IMR-90 (cell line): Measurements from ENCODE around the gene ABHD2. TPM values are rescaled to one million over a fixed set of nuclear protein-coding genes. Genes with fewer than 3 reads are reported as not detected.

Experiments
- ATAC-seq: fragments of 200-7000 bp; cut with Tn5 transposase; 2 replicates; pipeline ENCODE4 v1.9.1; 2020; ENCODE audit warnings: low read depth, mild to moderate bottlenecking, moderate library complexity
- BruUV-seq: library from RNA; stranded (reverse); fragments of 400-500 nt; replicated peaks from 2 replicates; lab custom pipeline; 2021; lab: Mats Ljungman, UMichigan
- CTCF ChIA-PET: fragments of 300-600 bp; formaldehyde crosslinking; extraction: SDS; loops from one replicate; lab custom pipeline; 2021; ENCODE audit warnings: antibody characterized with exemption; lab: Yijun Ruan, JAX
- POLR2A ChIA-PET: fragments of 300-600 bp; sonication (Branson Sonifier 250); formaldehyde crosslinking; loops from one replicate; lab custom pipeline; 2022; ENCODE audit warnings: antibody characterized with exemption; ENCODE audit not compliant: unreplicated experiment; lab: Charles Lee
- DNase-seq: peaks from one replicate; pipeline ENCODE4 v3.0.0; 2013
- H2AFZ ChIP-seq: replicated peaks from 2 replicates; pipeline ENCODE3; 2013; ENCODE audit warnings: low read length, mild to moderate bottlenecking; ENCODE audit not compliant: poor library complexity
- H2AK5ac ChIP-seq: 2 replicates; pipeline ENCODE4 v1.6.1; 2013; ENCODE audit warnings: low read depth, low read length, inconsistent platforms
- H2AK9ac ChIP-seq: replicated peaks from 2 replicates; pipeline ENCODE3; 2013; ENCODE audit warnings: mild to moderate bottlenecking, low read depth, low read length, moderate library complexity; ENCODE audit not compliant: poor library complexity
- H2BK120ac ChIP-seq: 2 replicates; pipeline ENCODE4 v1.6.1; 2013; ENCODE audit warnings: low read depth, low read length, inconsistent platforms
- H2BK15ac ChIP-seq: 3 replicates; pipeline ENCODE4 v1.6.1; 2013; ENCODE audit warnings: low read depth, low read length, inconsistent platforms
- H2BK20ac ChIP-seq: 2 replicates; pipeline ENCODE4 v1.6.1; 2013; ENCODE audit warnings: low read depth, mild to moderate bottlenecking, inconsistent platforms, low read length, moderate library complexity
- H2BK5ac ChIP-seq: 2 replicates; pipeline ENCODE4 v1.6.1; 2013; ENCODE audit warnings: mild to moderate bottlenecking, low read depth, low read length, inconsistent platforms; ENCODE audit not compliant: poor library complexity, severe bottlenecking
- H3K14ac ChIP-seq: replicated peaks from 2 replicates; pipeline ENCODE4 v1.6.1; 2013; ENCODE audit warnings: low read depth, low read length, inconsistent platforms
- H3K18ac ChIP-seq: 2 replicates; pipeline ENCODE4 v1.6.1; 2013; ENCODE audit warnings: low read depth, low read length, control low read depth
- H3K23ac ChIP-seq: 2 replicates; pipeline ENCODE4 v1.6.1; 2013; ENCODE audit warnings: low read depth, low read length, inconsistent platforms
- H3K27ac ChIP-seq: 2 replicates; pipeline ENCODE4 v1.5.1; 2013; ENCODE audit warnings: mild to moderate bottlenecking, control low read depth, low read length; ENCODE audit not compliant: insufficient read depth
- H3K27me3 ChIP-seq: 2 replicates; pipeline ENCODE4 v1.6.1; 2013; ENCODE audit warnings: low read length; ENCODE audit not compliant: control insufficient read depth, insufficient read depth
- H3K36me3 ChIP-seq: 2 replicates; pipeline ENCODE4 v1.6.1; 2013; ENCODE audit warnings: low read length, mixed read lengths; ENCODE audit not compliant: control insufficient read depth, insufficient read depth
- H3K4ac ChIP-seq: 2 replicates; pipeline ENCODE4 v1.6.1; 2013; ENCODE audit warnings: low read depth, low read length, inconsistent platforms
- H3K4me1 ChIP-seq: 2 replicates; pipeline ENCODE4 v1.6.1; 2013; ENCODE audit warnings: low read length, mixed read lengths; ENCODE audit not compliant: control insufficient read depth, insufficient read depth
- H3K4me2 ChIP-seq: 2 replicates; pipeline ENCODE4 v1.6.1; 2013; ENCODE audit warnings: low read depth, mild to moderate bottlenecking, control low read depth, low read length, moderate library complexity
- H3K4me3 ChIP-seq: 2 replicates; pipeline ENCODE4 v1.5.1; 2013; ENCODE audit warnings: low read depth, mild to moderate bottlenecking, control low read depth, low read length, moderate library complexity; ENCODE audit not compliant: insufficient read depth
- H3K56ac ChIP-seq: 2 replicates; pipeline ENCODE4 v1.6.1; 2013; ENCODE audit warnings: low read length, inconsistent platforms; ENCODE audit not compliant: insufficient read depth; ENCODE audit errors: extremely low read depth
- H3K79me1 ChIP-seq, 2 experiments: 2 replicates each; pipeline ENCODE4 v1.6.1; 2013; ENCODE audit warnings: low read length in 2 of 2, inconsistent platforms in 1 of 2, low read depth in 1 of 2
- H3K9ac ChIP-seq: 2 replicates; pipeline ENCODE4 v1.6.1; 2013; ENCODE audit warnings: low read depth, low read length, control low read depth
- H3K9me1 ChIP-seq: 2 replicates; pipeline ENCODE4 v1.6.1; 2013; ENCODE audit warnings: low read length, inconsistent platforms; ENCODE audit not compliant: insufficient read depth
- H3K9me3 ChIP-seq: 2 replicates; pipeline ENCODE4 v1.6.1; 2013; ENCODE audit warnings: low read length; ENCODE audit not compliant: control insufficient read depth, insufficient read depth
- H4K20me1 ChIP-seq: 2 replicates; pipeline ENCODE4 v1.6.1; 2013; ENCODE audit warnings: low read length, inconsistent platforms; ENCODE audit not compliant: insufficient read depth
- H4K5ac ChIP-seq: 2 replicates; pipeline ENCODE4 v1.6.1; 2013; ENCODE audit warnings: mild to moderate bottlenecking, low read depth, low read length, control low read depth
- H4K8ac ChIP-seq, 2 experiments: 2 replicates each; pipeline ENCODE4 v1.6.1; 2013; ENCODE audit warnings: low read depth in 2 of 2, low read length in 2 of 2, control low read depth in 1 of 2, inconsistent platforms in 1 of 2
- H4K91ac ChIP-seq: 2 replicates; pipeline ENCODE4 v1.6.1; 2013; ENCODE audit warnings: low read depth, low read length, inconsistent platforms; ENCODE audit not compliant: insufficient read depth
- BHLHE40 ChIP-seq: fragments of 150-350 bp; IDR thresholded peaks from 2 replicates; pipeline ENCODE4 v1.6.1; 2016; ENCODE audit warnings: mild to moderate bottlenecking, low read depth, low read length
- CEBPB ChIP-seq: IDR thresholded peaks from 2 replicates; pipeline ENCODE4 v1.6.1; 2012; ENCODE audit warnings: low read depth, low read length, improper control_type of control experiment
- CHD1 ChIP-seq: IDR thresholded peaks from 2 replicates; pipeline ENCODE4 v1.6.1; 2012; ENCODE audit warnings: low read depth, low read length, improper control_type of control experiment
- CTCF ChIP-seq: conservative IDR thresholded peaks from 2 replicates; pipeline ENCODE4 v1.5.1; 2012; ENCODE audit warnings: mild to moderate bottlenecking, low read depth, low read length, improper control_type of control experiment
- ELK1 ChIP-seq: fragments of 150-350 bp; IDR thresholded peaks from 2 replicates; pipeline ENCODE4 v1.6.1; 2016; ENCODE audit warnings: low read depth, mild to moderate bottlenecking, low read length, moderate library complexity, borderline replicate concordance
- FOS ChIP-seq: fragments of 150-350 bp; IDR thresholded peaks from 2 replicates; pipeline ENCODE4 v1.6.1; 2016; ENCODE audit warnings: low read depth, low read length
- MAFK ChIP-seq: IDR thresholded peaks from 2 replicates; pipeline ENCODE4 v1.6.1; 2012; ENCODE audit warnings: low read depth, low read length, improper control_type of control experiment
- MAZ ChIP-seq: IDR thresholded peaks from 2 replicates; pipeline ENCODE4 v1.6.1; 2012; ENCODE audit warnings: low read depth, mild to moderate bottlenecking, low read length, improper control_type of control experiment, moderate library complexity, borderline replicate concordance
- MXI1 ChIP-seq: IDR thresholded peaks from 2 replicates; pipeline ENCODE4 v1.6.1; 2012; ENCODE audit warnings: low read depth, mild to moderate bottlenecking, low read length, moderate library complexity, borderline replicate concordance
- NFE2L2 ChIP-seq: fragments of 150-350 bp; IDR thresholded peaks from 2 replicates; pipeline ENCODE4 v1.6.1; 2016; ENCODE audit warnings: low read depth, mild to moderate bottlenecking, low read length
- POLR2A ChIP-seq: IDR thresholded peaks from 2 replicates; pipeline ENCODE4 v1.6.1; 2012; ENCODE audit warnings: mild to moderate bottlenecking, low read depth, low read length
- RAD21 ChIP-seq: IDR thresholded peaks from 2 replicates; pipeline ENCODE4 v1.6.1; 2012; ENCODE audit warnings: low read length, improper control_type of control experiment
- RCOR1 ChIP-seq: IDR thresholded peaks from 2 replicates; pipeline ENCODE4 v1.6.1; 2012; ENCODE audit warnings: mild to moderate bottlenecking, low read length, improper control_type of control experiment; ENCODE audit not compliant: insufficient replicate concordance
- RFX5 ChIP-seq: IDR thresholded peaks from 2 replicates; pipeline ENCODE4 v1.8.0; 2012; ENCODE audit warnings: low read depth, mild to moderate bottlenecking, low read length, moderate library complexity
- SMC3 ChIP-seq: fragments of 150-350 bp; IDR thresholded peaks from 2 replicates; pipeline ENCODE4 v1.6.1; 2016; ENCODE audit warnings: low read depth, mild to moderate bottlenecking, antibody characterized with exemption, low read length, moderate library complexity
- USF2 ChIP-seq: fragments of 150-350 bp; IDR thresholded peaks from 2 replicates; pipeline ENCODE4 v1.6.1; 2017; ENCODE audit warnings: mild to moderate bottlenecking, antibody characterized with exemption, low read length, low read depth
- WGBS, 2 experiments: methylation state at CpG; one replicate each; pipeline versions ENCODE4 v1.1.5 to v1.1.7; 2013; ENCODE audit warnings: missing lambda C conversion rate in 2 of 2; ENCODE audit not compliant: insufficient read length in 1 of 2; ENCODE audit errors: extremely low coverage in 2 of 2; 5-methylcytosine and 5-hydroxymethylcytosine counted together
- dilution Hi-C: fragments of 300-500 bp; cut with HindIII; formaldehyde crosslinking; loops from one replicate; pipeline ENCODE4 v1.14.3; 2018; ENCODE audit warnings: low sequenced_read_pairs; ENCODE audit not compliant: unreplicated experiment
- in situ Hi-C: fragments of 300-500 bp; cut with MboI; formaldehyde crosslinking; loops from 3 replicates; pipeline ENCODE4 v1.14.3; 2019; ENCODE audit warnings: low sequenced_read_pairs, inconsistent platforms, mixed read lengths
- intact Hi-C: fragments of 100-400 bp; cut with micrococcal nuclease; formaldehyde crosslinking; loops from 2 replicates; pipeline ENCODE4 v1.10.0; 2022
- polyA plus RNA-seq, 3 experiments: library from polyadenylated mRNA; depleted of rRNA; stranded (reverse); fragments of >200 nt; gene quantifications; 2 replicates each; pipeline ENCODE4 v1.2.3, GENCODE V29; 2012; ENCODE audit warnings: low replicate concordance in 1 of 3
- total RNA-seq: library from RNA; depleted of rRNA; stranded (reverse); fragments of >200 nt; gene quantifications from 2 replicates; pipeline ENCODE4 v1.2.3, GENCODE V29; 2012

ABHD2 gene
- total and polyA plus RNA-seq, 2 of the 4 experiments (the other 2 are of a cell fraction) = 31.2 to 62.9 TPM

GRCh38 chr15:89206908-89207331, 118.7 kb downstream of the ABHD2 start:
- no TSS peak for BruUV-seq
- TF ChIP-seq CTCF (peak; percentile 92), RFX5 (no peak), MXI1 (no peak), CHD1 (no peak), CEBPB (no peak), USF2 (no peak), BHLHE40 (no peak), NFE2L2 (no peak), ELK1 (no peak), RCOR1 (no peak), MAFK (no peak), POLR2A (no peak), SMC3 (peak; percentile 86), MAZ (peak; percentile 23; the same call in 1 of the 2 replicates), RAD21 (peak; percentile 88), FOS (no peak)

More at GRCh38 chr15:89206908-89207331, 118.7 kb downstream of the ABHD2 start:
- H3K36me3 ChIP-seq = no peaks in the 10 kb centered on the region
- H2AFZ ChIP-seq = peak overlapping the region; percentile 92
- DNase-seq (peak; percentile 57), ATAC-seq (peak; percentile 100)
- H2BK20ac ChIP-seq = no peak overlapping the region
- no peaks in the 10 kb centered on the region for H3K79me1 ChIP-seq
- WGBS, 2 experiments = 0% methylated on average over 9 of the region's 14 CpGs; no CpG with 5 or more reads in 1 of the 2 experiments
- no peak overlapping the region for H2AK5ac ChIP-seq
- no peak overlapping the region for H3K14ac ChIP-seq
- H2BK120ac ChIP-seq = no peak overlapping the region
- H3K9ac ChIP-seq = no peak overlapping the region
- H2AK9ac ChIP-seq = peak overlapping the region; percentile 21
- H3K9me1 ChIP-seq = peaks cover 3% of the 10 kb centered on the region; the same call in 1 of the 2 replicates
- H3K18ac ChIP-seq = no peak overlapping the region
- H3K4me2 ChIP-seq = peak overlapping the region; percentile 48
- intact Hi-C loops = loop anchor here (1.0 to 2.0 kb wide), 4 partner anchors 36 to 224 kb away; partner anchors contain the start of gene FANCI
- no peak overlapping the region for H3K56ac ChIP-seq
- H3K27me3 ChIP-seq = no peaks in the 10 kb centered on the region; the same call in 1 of the 2 replicates
- no peak overlapping the region for H4K5ac ChIP-seq
- H3K27ac ChIP-seq = no peak overlapping the region
- POLR2A ChIA-PET = no interaction called here
- H3K4me3 ChIP-seq = no peak overlapping the region
- H4K20me1 ChIP-seq = no peaks in the 10 kb centered on the region
- dilution Hi-C loops = no loop called here
- H3K4ac ChIP-seq = no peak overlapping the region
- H2BK5ac ChIP-seq = no peak overlapping the region
- in situ Hi-C loops = no loop called here
- CTCF ChIA-PET = interaction anchor here (0.5 to 2.3 kb wide), 23 partner anchors 9 to 128 kb away, joined by 3 to 27 read pairs (median 5); partner anchors contain the start of genes FANCI and POLG
- no peak overlapping the region for H2BK15ac ChIP-seq
- H4K8ac ChIP-seq = peak overlapping the region in 1 of 2 experiments; percentile 2; a peak in 1 of 4 replicates
- H4K91ac ChIP-seq = no peak overlapping the region
- no peaks in the 10 kb centered on the region for H3K9me3 ChIP-seq
- H3K4me1 ChIP-seq = no peaks in the 10 kb centered on the region; the same call in 1 of the 2 replicates
- no peak overlapping the region for H3K23ac ChIP-seq
